Ovary (tissue), 9 donors: ENCODE results near the gene FAM187B. TPM values are rescaled to one million over a fixed set of nuclear protein-coding genes. Genes with fewer than 3 reads are reported as not detected.

ENCODE experiments used
- DNase-seq, 5 donors: peaks; one replicate each; pipeline ENCODE4 v3.0.0-alpha.2; 2019 to 2020
- H3K27ac ChIP-seq, 2 donors: fragments of 200-600 bp; one replicate each; pipeline versions ENCODE4 v1.5.1 to v1.8.0; 2019 to 2022
- H3K27me3 ChIP-seq: fragments of 200-600 bp; one replicate; pipeline ENCODE4 v1.8.0; 2022
- H3K36me3 ChIP-seq: fragments of 200-600 bp; sonication (generic); one replicate; pipeline ENCODE4 v1.5.1; 2019
- H3K4me1 ChIP-seq: one replicate; pipeline ENCODE4 v1.8.1; 2013; ENCODE audit warnings: mild to moderate bottlenecking, moderate library complexity; ENCODE audit not compliant: insufficient read depth
- H3K4me3 ChIP-seq: fragments of 200-600 bp; sonication (generic); one replicate; pipeline ENCODE4 v1.5.1; 2017
- H3K9me3 ChIP-seq, 2 donors: fragments of 200-600 bp in 1 of 2; sonication (generic) in 1 of 2; one replicate each; pipeline versions ENCODE4 v1.5.1 to v1.8.1; 2013 to 2019; ENCODE audit warnings: mild to moderate bottlenecking in 1 of 2, moderate library complexity in 1 of 2
- CTCF ChIP-seq, 3 donors: fragments of 450-650 bp in 2 of 3; fragments of 200-600 bp in 1 of 3; IDR thresholded peaks; one replicate each; pipeline versions ENCODE4 v1.5.1 to v1.8.0; 2016 to 2022; ENCODE audit warnings: antibody characterized with exemption in 3 of 3, mild to moderate bottlenecking in 1 of 3
- EP300 ChIP-seq: sonication (generic); formaldehyde crosslinking; IDR thresholded peaks from one replicate; pipeline ENCODE4 v1.6.1; 2017; ENCODE audit warnings: antibody characterized with exemption
- POLR2A ChIP-seq: fragments of 450-650 bp; IDR thresholded peaks from one replicate; pipeline ENCODE4 v1.6.1; 2017; ENCODE audit warnings: antibody characterized with exemption, mild to moderate bottlenecking, moderate library complexity
- WGBS, 3 donors: extraction: QIAGEN DNeasy Blood & Tissue Kit in 1 of 3; methylation state at CpG; one replicate each; pipeline versions ENCODE4 v1.1.5 to v1.1.7; 2013 to 2017; 5-methylcytosine and 5-hydroxymethylcytosine counted together
- intact Hi-C, 4 donors: fragments of 100-400 bp; cut with DNase I; formaldehyde crosslinking; loops; one replicate each; pipeline versions ENCODE4 v1.11.0 to v1.15.1; 2022 to 2023
- polyA plus RNA-seq, 2 donors: library from polyadenylated mRNA; stranded (reverse); fragments of 200-250 nt in 1 of 2; fragments of 350-450 nt in 1 of 2; fragmentation: Illumina TruSeq in 1 of 2; extraction: RNeasy Lipid Tissue Mini Kit (QIAGEN cat#74804) in 1 of 2; gene quantifications; one replicate each; pipeline ENCODE4 v1.2.3, GENCODE V29; 2013 to 2014
- total RNA-seq, 7 donors: library from RNA; depleted of rRNA in 2 of 7; stranded (reverse); fragments of >200 nt in 2 of 7; fragmentation: NEBNext Ultra II Directional in 3 of 7; extraction: Animal tissue kit (Norgen Biotek cat#: 25700) in 3 of 7; gene quantifications; one replicate each; pipeline versions ENCODE4 v1.1.0 to v1.2.4, GENCODE V29; 2016 to 2023
- donor health status: DM: no; HTN: no; CAD: no; lungs with moderate emphysema.
- donor health status: DM: no; HTN: no; CAD: no.
- donor health status: Bipolar disorder and iron deficiency.
- donor health status: DM: yes; HTN: yes; CAD: no.
- donor health status: DM: no; HTN: no; CAD: no.
- donor health status: DM: yes; HTN: yes; CAD: no.

The FAM187B gene
- total and polyA plus RNA-seq, 9 donors: 0.06 TPM; not detected in 8

GRCh38 chr19:35267353-35267817 is 38.8 kb upstream of the FAM187B start:
- H3K27me3 ChIP-seq: no peaks in the 10 kb centered on the region
- peak overlapping the region; percentile 94 to 97 for H3K27ac ChIP-seq
- intact Hi-C loops: loop anchor here in 3 of 4 donors (5.0 to 10.0 kb wide), 3 partner anchors 125 to 347 kb away; partner anchors contain the start of genes FXYD7 (in 2 of the 3) and HAUS5 (in 1 of the 3)
- H3K36me3 ChIP-seq: no peaks in the 10 kb centered on the region
- peaks cover 12% of the 10 kb centered on the region for H3K4me1 ChIP-seq
- H3K9me3 ChIP-seq: no peaks in the 10 kb centered on the region
- 0 to 1% (median 0%) methylated on average over 35 to 40 of the region's 40 CpGs for WGBS, 3 donors
- DNase-seq: peak; percentile 68 to 82 (median 75)
- TF ChIP-seq CTCF (IDR thresholded peaks at IDR 0.05) (no peak), EP300 (no peak), POLR2A (no peak)
- H3K4me3 ChIP-seq: peak overlapping the region; percentile 73

GRCh38 chr19:35266520-35267352 is 38.2 kb upstream of the FAM187B start:
- DNase-seq: peak; percentile 53 to 75 (median 72)
- intact Hi-C loops: loop anchor here in 3 of 4 donors (5.0 to 10.0 kb wide), 3 partner anchors 124 to 348 kb away; partner anchors contain the start of genes FXYD7 (in 2 of the 3) and HAUS5 (in 1 of the 3)
- H3K27ac ChIP-seq: peak overlapping the region; percentile 94 to 97
- peaks cover 16% of the 10 kb centered on the region for H3K4me1 ChIP-seq
- H3K36me3 ChIP-seq: no peaks in the 10 kb centered on the region
- H3K9me3 ChIP-seq: no peaks in the 10 kb centered on the region
- H3K27me3 ChIP-seq: no peaks in the 10 kb centered on the region
- 20 to 56% (median 22%) methylated on average over 20 to 39 of the region's 39 CpGs for WGBS, 3 donors
- TF ChIP-seq POLR2A (no peak), CTCF (IDR thresholded peaks at IDR 0.05) (no peak), EP300 (no peak)
- peak overlapping the region; percentile 73 for H3K4me3 ChIP-seq

DNA sequence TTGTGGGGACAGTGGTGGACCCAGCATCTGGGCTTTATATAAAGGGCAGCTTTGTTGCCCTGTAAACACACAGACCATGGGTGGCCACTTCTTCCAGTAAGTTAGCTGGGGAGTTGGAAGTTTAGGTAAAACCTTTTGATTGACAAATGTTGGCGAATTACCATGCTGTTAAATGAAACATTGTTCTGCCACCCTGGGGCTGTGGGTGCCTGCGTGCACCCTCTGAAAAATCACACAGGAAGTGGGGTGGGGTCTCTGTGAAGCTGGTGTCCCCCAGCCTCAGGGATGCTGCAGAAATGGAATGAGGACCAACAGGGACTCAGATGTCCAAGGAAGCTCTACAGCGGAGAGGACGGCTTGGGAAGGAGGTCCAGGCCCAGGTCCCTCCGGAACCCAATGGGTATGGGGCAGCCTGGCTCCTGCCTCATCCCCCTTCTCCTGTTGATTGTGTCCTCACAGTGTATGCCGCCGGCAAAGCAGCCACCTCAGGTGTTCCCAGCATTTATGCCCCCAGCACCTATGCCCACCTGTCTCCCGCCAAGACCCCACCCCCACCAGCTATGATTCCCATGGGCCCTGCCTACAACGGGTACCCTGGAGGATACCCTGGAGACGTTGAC is 37.5 kb upstream of the FAM187B start:
- H3K27me3 ChIP-seq: no peaks in the 10 kb centered on the region
- H3K4me3 ChIP-seq: no peak overlapping the region
- no peak for TF ChIP-seq POLR2A
- TF ChIP-seq EP300: no peak
- no peak for TF ChIP-seq CTCF (IDR thresholded peaks at IDR 0.05)
- peak overlapping the region; percentile 94 to 97 for H3K27ac ChIP-seq
- intact Hi-C loops: loop anchor here in 3 of 4 donors (5.0 to 10.0 kb wide), 3 partner anchors 124 to 349 kb away; partner anchors contain the start of genes FXYD7 (in 2 of the 3) and HAUS5 (in 1 of the 3)
- H3K36me3 ChIP-seq: no peaks in the 10 kb centered on the region
- DNase-seq: peak in 4 of 5 donors; percentile 33 to 58 (median 46)
- H3K9me3 ChIP-seq: no peaks in the 10 kb centered on the region
- WGBS, 3 donors: 74 to 84% (median 81%) methylated on average over 10 of the region's 10 CpGs
- H3K4me1 ChIP-seq: peaks cover 16% of the 10 kb centered on the region
